Neutrophil (primary cell): ENCODE results near the gene PITX2.

ENCODE experiments used
- H3K27ac ChIP-seq: fragments of 200-600 bp; sonication (generic); 2 replicates; pipeline ENCODE4 v1.5.1; 2016; ENCODE audit warnings: mild to moderate bottlenecking, moderate library complexity
- H3K27me3 ChIP-seq: fragments of 200-600 bp; sonication (generic); 2 replicates; pipeline ENCODE4 v1.6.0; 2016; ENCODE audit warnings: mild to moderate bottlenecking
- H3K36me3 ChIP-seq: fragments of 200-600 bp; sonication (generic); 2 replicates; pipeline ENCODE4 v1.5.1; 2017
- H3K4me1 ChIP-seq, 2 experiments: fragments of 200-600 bp in 1 of 2; sonication (generic) in 1 of 2; 1 replicate in 1 of 2; 2 replicates in 1 of 2; pipeline versions ENCODE4 v1.5.1 to v1.6.1; 2013 to 2016; ENCODE audit warnings: low read depth in 1 of 2, low read length in 1 of 2, mild to moderate bottlenecking in 1 of 2, moderate library complexity in 1 of 2; ENCODE audit not compliant: control insufficient read depth in 1 of 2, insufficient read depth in 1 of 2
- H3K4me3 ChIP-seq, 2 experiments: fragments of 200-600 bp in 1 of 2; sonication (generic) in 1 of 2; 1 replicate in 1 of 2; 2 replicates in 1 of 2; pipeline ENCODE4 v1.5.1; 2013 to 2016; ENCODE audit warnings: low read depth in 1 of 2, low read length in 1 of 2, mild to moderate bottlenecking in 1 of 2, moderate library complexity in 1 of 2
- H3K9me3 ChIP-seq: fragments of 200-600 bp; sonication (generic); 2 replicates; pipeline ENCODE4 v1.5.1; 2016
- CTCF ChIP-seq: fragments of 200-600 bp; sonication (generic); IDR thresholded peaks from 2 replicates; pipeline ENCODE4 v1.5.1; 2016; ENCODE audit warnings: antibody characterized with exemption

Gene PITX2

DNA sequence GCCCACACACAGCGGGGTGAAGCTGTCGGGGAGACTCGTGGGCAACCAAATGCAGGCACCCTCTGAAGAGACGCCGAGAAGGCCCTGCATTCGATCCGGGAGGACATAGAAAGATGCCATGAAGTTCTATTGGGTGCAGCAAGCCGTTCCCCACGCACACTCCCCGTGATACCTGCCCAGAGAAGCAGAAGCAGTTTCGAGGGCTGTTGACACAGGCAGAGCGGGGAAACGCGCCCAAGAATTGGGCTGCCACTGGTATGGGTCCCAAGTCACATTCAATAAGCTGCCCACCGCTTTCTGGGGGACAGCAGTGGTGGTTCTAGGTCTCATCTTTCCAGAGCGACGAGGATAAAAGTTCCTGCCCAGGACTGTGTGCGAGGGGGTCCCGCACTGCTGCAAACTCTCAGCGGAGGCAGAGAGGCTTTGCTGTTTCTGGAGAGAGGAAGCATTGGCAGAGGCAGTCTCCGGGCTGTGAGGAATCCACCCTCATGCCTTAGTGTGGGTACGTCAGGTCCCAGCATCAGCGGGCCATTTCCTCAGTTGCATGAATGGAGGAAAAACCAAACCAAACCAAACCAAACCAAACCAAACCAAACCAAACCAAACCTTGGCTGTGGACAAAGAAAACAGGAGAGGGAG is 10.1 kb downstream of the PITX2 start:
- Histone ChIP-seq H3K27ac (no peak overlapping the region), H3K9me3 (peaks cover 6% of the 10 kb centered on the region), H3K4me1 (no peaks in the 10 kb centered on the region), H3K4me3 (no peak overlapping the region), H3K36me3 (no peaks in the 10 kb centered on the region), H3K27me3 (peaks cover 100% of the 10 kb centered on the region)
- TF ChIP-seq CTCF, result no peak

DNA sequence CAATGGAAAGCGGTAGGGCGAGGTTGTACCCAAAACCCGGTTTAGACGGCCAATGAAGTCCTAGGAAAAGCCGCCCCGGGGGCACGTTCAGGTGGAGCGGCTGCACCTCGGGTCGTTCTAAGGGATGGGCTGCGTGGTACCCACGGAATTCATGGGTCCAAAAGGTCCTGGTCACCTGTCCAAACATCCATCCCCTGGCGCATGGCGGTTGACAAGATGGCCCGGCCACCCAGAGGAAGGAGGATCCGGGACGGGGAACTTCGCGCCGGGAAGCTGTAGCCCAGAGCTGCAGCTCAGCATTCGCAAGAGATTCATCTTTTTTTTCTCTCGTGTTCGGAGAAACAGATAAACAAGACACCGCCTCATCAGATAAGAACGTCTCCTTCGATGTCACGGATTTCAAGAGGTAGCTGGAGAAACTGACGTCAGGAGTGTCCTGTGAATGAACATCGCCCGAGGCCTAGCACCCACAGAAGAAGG is 10.9 kb downstream of the PITX2 start:
- Histone ChIP-seq H3K27me3 (peaks cover 98% of the 10 kb centered on the region), H3K4me1 (no peaks in the 10 kb centered on the region), H3K36me3 (no peaks in the 10 kb centered on the region), H3K9me3 (peaks cover 6% of the 10 kb centered on the region), H3K27ac (no peak overlapping the region), H3K4me3 (no peak overlapping the region)
- TF ChIP-seq CTCF, result no peak

DNA sequence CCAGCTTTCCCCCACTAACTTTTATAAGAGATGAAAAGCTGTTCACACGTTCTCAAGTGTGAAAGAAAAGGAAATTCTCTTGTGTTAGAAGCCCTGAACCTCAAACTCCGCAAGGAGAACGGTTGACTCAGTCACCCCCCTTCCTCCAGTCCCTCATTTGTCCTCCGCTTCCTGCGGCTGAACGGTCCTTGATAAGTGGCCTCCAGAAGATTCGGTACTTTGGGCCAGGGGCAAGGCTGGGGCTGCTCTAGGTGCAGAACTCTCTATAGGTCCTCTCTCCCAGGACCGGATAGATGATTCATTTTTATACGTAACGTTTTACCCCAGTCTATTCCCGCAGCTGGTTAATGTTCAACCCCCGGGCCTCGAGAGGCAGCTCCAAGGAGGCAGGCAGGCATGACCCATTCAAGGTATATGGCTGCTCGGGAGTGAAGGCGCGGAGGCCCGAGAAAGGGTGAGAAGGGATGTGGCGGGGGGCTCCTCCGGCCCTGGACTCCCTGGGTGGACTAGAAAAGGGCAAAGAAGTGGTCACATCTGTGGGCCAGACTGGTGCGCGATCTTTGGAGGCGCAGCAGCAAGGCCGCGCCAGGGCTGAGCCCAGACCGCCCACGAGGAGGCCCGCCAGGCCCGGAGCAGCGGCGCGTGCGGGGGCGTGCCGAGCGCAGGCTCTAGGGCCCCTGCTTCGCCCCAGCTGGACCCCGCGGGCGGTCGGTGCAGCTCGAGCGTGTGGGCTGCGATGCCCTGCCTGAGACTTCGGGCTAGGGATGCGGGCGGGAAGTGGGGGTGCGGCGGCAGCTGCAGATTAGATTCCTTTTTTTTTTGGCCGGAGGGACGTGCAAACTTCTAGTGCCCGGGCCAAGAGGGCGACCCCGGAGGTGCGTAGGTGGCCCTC is 11.7 kb downstream of the PITX2 start:
- no peak overlapping the region for H3K4me3 ChIP-seq
- H3K9me3 ChIP-seq, result peaks cover 6% of the 10 kb centered on the region
- no peaks in the 10 kb centered on the region for H3K4me1 ChIP-seq
- no peak for TF ChIP-seq CTCF
- no peak overlapping the region for H3K27ac ChIP-seq
- H3K27me3 ChIP-seq, result peaks cover 90% of the 10 kb centered on the region
- no peaks in the 10 kb centered on the region for H3K36me3 ChIP-seq

- Histone ChIP-seq H3K4me3 (no peak overlapping the region), H3K27ac (no peak overlapping the region), H3K36me3 (no peaks in the 10 kb centered on the region), H3K9me3 (peaks cover 6% of the 10 kb centered on the region), H3K4me1 (no peaks in the 10 kb centered on the region), H3K27me3 (peaks cover 84% of the 10 kb centered on the region)
- TF ChIP-seq CTCF, result no peak
These were observed 12.3 kb downstream of the PITX2 start for GRCh38 chr4:110610620-110610939.

- Histone ChIP-seq H3K4me1 (no peaks in the 10 kb centered on the region), H3K36me3 (no peaks in the 10 kb centered on the region), H3K27me3 (peaks cover 80% of the 10 kb centered on the region), H3K4me3 (no peak overlapping the region), H3K9me3 (no peaks in the 10 kb centered on the region), H3K27ac (no peak overlapping the region)
- TF ChIP-seq CTCF, result no peak
These were observed 13.7 kb downstream of the PITX2 start for GRCh38 chr4:110609044-110609750.
